RWPE2 (cell line): Measurements from ENCODE around the gene C1orf35.

Experiments
- ATAC-seq: fragments of 200-7000 bp; cut with Tn5 transposase; 3 replicates; pipeline ENCODE4 v1.9.1; 2021; ENCODE audit warnings: low read depth
- DNase-seq: peaks from one replicate; pipeline ENCODE4 v3.0.0-alpha.2; 2020; ENCODE audit warnings: low spot score
- H3K27ac ChIP-seq: fragments of 450-650 bp; 2 replicates; pipeline ENCODE4 v1.5.1; 2017; ENCODE audit warnings: mild to moderate bottlenecking; ENCODE audit not compliant: poor library complexity, severe bottlenecking
- H3K27me3 ChIP-seq: fragments of 250-450 bp; sonication (Bioruptor Pico); 2 replicates; pipeline ENCODE4 v1.5.1; 2021; ENCODE audit warnings: mild to moderate bottlenecking, moderate library complexity; ENCODE audit not compliant: insufficient read depth, poor library complexity, severe bottlenecking
- H3K36me3 ChIP-seq: fragments of 250-450 bp; sonication (Bioruptor Pico); 2 replicates; pipeline ENCODE4 v1.5.1; 2020; ENCODE audit warnings: low read depth, mild to moderate bottlenecking, moderate library complexity
- H3K4me1 ChIP-seq: fragments of 250-450 bp; sonication (Bioruptor Pico); 2 replicates; pipeline ENCODE4 v1.5.1; 2021; ENCODE audit warnings: mild to moderate bottlenecking, moderate library complexity; ENCODE audit not compliant: insufficient read depth, poor library complexity, severe bottlenecking
- H3K4me3 ChIP-seq: fragments of 250-450 bp; sonication (Bioruptor Pico); 2 replicates; pipeline ENCODE4 v1.5.1; 2021; ENCODE audit warnings: mild to moderate bottlenecking, moderate library complexity; ENCODE audit not compliant: severe bottlenecking
- H3K9me3 ChIP-seq: fragments of 250-450 bp; sonication (Bioruptor Pico); 2 replicates; pipeline ENCODE4 v1.5.1; 2021; ENCODE audit warnings: mild to moderate bottlenecking, moderate library complexity; ENCODE audit not compliant: severe bottlenecking
- CTCF ChIP-seq: fragments of 450-650 bp; IDR thresholded peaks from one replicate; pipeline ENCODE4 v1.5.1; 2017; ENCODE audit warnings: mild to moderate bottlenecking, moderate library complexity; ENCODE audit not compliant: poor library complexity, severe bottlenecking

The C1orf35 gene

GRCh38 chr1:228081578-228082213 is 21.4 kb downstream of the C1orf35 start:
- ATAC-seq (peak; percentile 26; the same call in 2 of the 3 replicates), DNase-seq (no peak)
- H3K27me3 ChIP-seq, result no peaks in the 10 kb centered on the region
- H3K4me1 ChIP-seq, result peaks cover 23% of the 10 kb centered on the region
- peaks cover 17% of the 10 kb centered on the region for H3K36me3 ChIP-seq
- peak overlapping the region; percentile 88 for H3K4me3 ChIP-seq
- no peak for TF ChIP-seq CTCF
- peak overlapping the region; percentile 73 for H3K27ac ChIP-seq
- no peaks in the 10 kb centered on the region for H3K9me3 ChIP-seq

GRCh38 chr1:228081144-228081543 is 22.0 kb downstream of the C1orf35 start:
- no peak for ATAC-seq
- Histone ChIP-seq H3K27me3 (no peaks in the 10 kb centered on the region), H3K9me3 (no peaks in the 10 kb centered on the region), H3K4me3 (peak overlapping the region; percentile 88), H3K27ac (no peak overlapping the region), H3K4me1 (peaks cover 20% of the 10 kb centered on the region), H3K36me3 (peaks cover 17% of the 10 kb centered on the region)
- TF ChIP-seq CTCF, result no peak
- no peak for DNase-seq

GRCh38 chr1:228079601-228080263 is 23.4 kb downstream of the C1orf35 start:
- Histone ChIP-seq H3K27me3 (no peaks in the 10 kb centered on the region), H3K36me3 (peaks cover 14% of the 10 kb centered on the region), H3K4me1 (peaks cover 7% of the 10 kb centered on the region), H3K27ac (no peak overlapping the region), H3K4me3 (no peak overlapping the region), H3K9me3 (no peaks in the 10 kb centered on the region)
- no peak for DNase-seq
- TF ChIP-seq CTCF, result no peak
- no peak for ATAC-seq

- Histone ChIP-seq H3K9me3 (no peaks in the 10 kb centered on the region), H3K27me3 (no peaks in the 10 kb centered on the region), H3K4me1 (no peaks in the 10 kb centered on the region), H3K27ac (no peak overlapping the region), H3K4me3 (no peak overlapping the region), H3K36me3 (peaks cover 7% of the 10 kb centered on the region)
- TF ChIP-seq CTCF, result no peak
- DNase-seq (no peak), ATAC-seq (no peak)
Observed at GRCh38 chr1:228079013-228079412, 24.1 kb downstream of the C1orf35 start.
